WERI-Rb-1 (cell line): ENCODE data around the gene KLHL40.

Experiments used
- DNase-seq: peaks from one replicate; pipeline ENCODE4 v3.0.0-alpha.2; 2020
- H3K27ac ChIP-seq: fragments of 250-450 bp; sonication (Bioruptor Pico); 2 replicates; pipeline ENCODE4 v1.5.1; 2020; ENCODE audit warnings: mild to moderate bottlenecking, moderate library complexity
- H3K27me3 ChIP-seq: fragments of 250-450 bp; sonication (Bioruptor Pico); 2 replicates; pipeline ENCODE4 v1.5.1; 2021; ENCODE audit warnings: mild to moderate bottlenecking, low read depth, moderate library complexity; ENCODE audit not compliant: insufficient read depth, severe bottlenecking
- H3K36me3 ChIP-seq: fragments of 250-450 bp; sonication (Bioruptor Pico); 2 replicates; pipeline ENCODE4 v1.5.1; 2020; ENCODE audit warnings: mild to moderate bottlenecking, moderate library complexity
- H3K4me3 ChIP-seq: 2 replicates; pipeline ENCODE4 v1.5.1; 2011; ENCODE audit warnings: low read depth, mild to moderate bottlenecking, control low read depth, low read length
- H3K9me3 ChIP-seq: fragments of 250-450 bp; sonication (Bioruptor Pico); 2 replicates; pipeline ENCODE4 v1.5.1; 2021; ENCODE audit warnings: mild to moderate bottlenecking, moderate library complexity; ENCODE audit not compliant: severe bottlenecking
- TF ChIP-seq, protein P1 (sequence below): IDR thresholded peaks from 2 replicates; pipeline ENCODE4 v1.5.1; 2011; ENCODE audit warnings: low read depth, mild to moderate bottlenecking, control low read depth, inconsistent platforms, low read length

KLHL40 gene

DNA sequence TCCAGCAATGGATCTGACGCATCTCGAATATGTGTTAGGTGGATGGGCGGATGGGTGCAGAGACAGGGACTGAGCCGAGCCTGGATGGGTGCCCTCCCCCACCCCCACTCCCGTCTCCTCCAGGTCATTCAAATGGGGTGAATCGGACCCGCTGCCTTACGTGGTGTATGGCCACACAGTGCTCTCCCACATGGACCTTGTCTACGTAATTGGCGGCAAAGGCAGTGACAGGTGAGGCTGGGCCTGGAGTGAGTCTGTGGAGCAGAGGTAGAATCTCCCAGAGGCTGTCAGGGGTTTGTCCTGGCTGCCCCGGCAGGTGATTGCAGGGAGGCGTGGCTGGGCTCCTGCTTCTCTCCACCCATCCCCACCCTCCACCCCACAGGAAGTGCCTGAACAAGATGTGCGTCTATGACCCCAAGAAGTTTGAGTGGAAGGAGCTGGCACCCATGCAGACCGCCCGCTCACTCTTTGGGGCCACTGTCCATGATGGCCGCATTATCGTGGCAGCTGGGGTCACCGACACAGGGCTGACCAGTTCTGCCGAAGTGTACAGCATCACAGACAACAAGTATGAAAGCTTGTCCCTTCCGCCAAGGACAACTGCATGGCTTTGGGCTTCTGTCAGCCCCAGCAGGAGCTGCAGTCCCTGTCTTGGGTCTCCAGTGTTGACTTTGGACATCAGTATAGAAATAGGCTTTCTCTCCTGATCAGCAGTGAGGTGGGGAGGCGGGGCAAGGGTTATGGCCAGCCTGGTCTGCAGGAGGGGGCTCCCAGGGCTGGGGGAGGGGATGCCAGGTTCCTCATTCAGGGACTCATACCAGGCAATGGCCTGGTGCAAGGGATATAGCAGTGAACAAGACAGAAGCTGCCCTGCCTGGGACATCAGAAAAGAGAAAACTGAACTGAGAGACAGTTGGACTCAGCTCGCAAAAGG lies 3.4 kb downstream of the KLHL40 start:
- no peaks in the 10 kb centered on the region for H3K27me3 ChIP-seq
- TF ChIP-seq, protein P1, sequence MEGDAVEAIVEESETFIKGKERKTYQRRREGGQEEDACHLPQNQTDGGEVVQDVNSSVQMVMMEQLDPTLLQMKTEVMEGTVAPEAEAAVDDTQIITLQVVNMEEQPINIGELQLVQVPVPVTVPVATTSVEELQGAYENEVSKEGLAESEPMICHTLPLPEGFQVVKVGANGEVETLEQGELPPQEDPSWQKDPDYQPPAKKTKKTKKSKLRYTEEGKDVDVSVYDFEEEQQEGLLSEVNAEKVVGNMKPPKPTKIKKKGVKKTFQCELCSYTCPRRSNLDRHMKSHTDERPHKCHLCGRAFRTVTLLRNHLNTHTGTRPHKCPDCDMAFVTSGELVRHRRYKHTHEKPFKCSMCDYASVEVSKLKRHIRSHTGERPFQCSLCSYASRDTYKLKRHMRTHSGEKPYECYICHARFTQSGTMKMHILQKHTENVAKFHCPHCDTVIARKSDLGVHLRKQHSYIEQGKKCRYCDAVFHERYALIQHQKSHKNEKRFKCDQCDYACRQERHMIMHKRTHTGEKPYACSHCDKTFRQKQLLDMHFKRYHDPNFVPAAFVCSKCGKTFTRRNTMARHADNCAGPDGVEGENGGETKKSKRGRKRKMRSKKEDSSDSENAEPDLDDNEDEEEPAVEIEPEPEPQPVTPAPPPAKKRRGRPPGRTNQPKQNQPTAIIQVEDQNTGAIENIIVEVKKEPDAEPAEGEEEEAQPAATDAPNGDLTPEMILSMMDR: no peak
- H3K9me3 ChIP-seq: no peaks in the 10 kb centered on the region
- H3K4me3 ChIP-seq: no peak overlapping the region
- DNase-seq: peak; percentile 3
- no peaks in the 10 kb centered on the region for H3K36me3 ChIP-seq
- H3K27ac ChIP-seq: no peak overlapping the region

- no peak for DNase-seq
- Histone ChIP-seq H3K27ac (no peak overlapping the region), H3K4me3 (no peak overlapping the region), H3K27me3 (no peaks in the 10 kb centered on the region), H3K9me3 (no peaks in the 10 kb centered on the region), H3K36me3 (no peaks in the 10 kb centered on the region)
- TF ChIP-seq, protein P1: no peak
These were observed 4.2 kb downstream of the KLHL40 start for GRCh38 chr3:42689421-42690014.

- no peak overlapping the region for H3K4me3 ChIP-seq
- H3K27me3 ChIP-seq: no peaks in the 10 kb centered on the region
- H3K36me3 ChIP-seq: no peaks in the 10 kb centered on the region
- DNase-seq: peak; percentile 3
- TF ChIP-seq, protein P1: no peak
- H3K9me3 ChIP-seq: no peaks in the 10 kb centered on the region
- H3K27ac ChIP-seq: no peak overlapping the region
These were observed 4.9 kb downstream of the KLHL40 start for GRCh38 chr3:42690191-42690590.

DNA sequence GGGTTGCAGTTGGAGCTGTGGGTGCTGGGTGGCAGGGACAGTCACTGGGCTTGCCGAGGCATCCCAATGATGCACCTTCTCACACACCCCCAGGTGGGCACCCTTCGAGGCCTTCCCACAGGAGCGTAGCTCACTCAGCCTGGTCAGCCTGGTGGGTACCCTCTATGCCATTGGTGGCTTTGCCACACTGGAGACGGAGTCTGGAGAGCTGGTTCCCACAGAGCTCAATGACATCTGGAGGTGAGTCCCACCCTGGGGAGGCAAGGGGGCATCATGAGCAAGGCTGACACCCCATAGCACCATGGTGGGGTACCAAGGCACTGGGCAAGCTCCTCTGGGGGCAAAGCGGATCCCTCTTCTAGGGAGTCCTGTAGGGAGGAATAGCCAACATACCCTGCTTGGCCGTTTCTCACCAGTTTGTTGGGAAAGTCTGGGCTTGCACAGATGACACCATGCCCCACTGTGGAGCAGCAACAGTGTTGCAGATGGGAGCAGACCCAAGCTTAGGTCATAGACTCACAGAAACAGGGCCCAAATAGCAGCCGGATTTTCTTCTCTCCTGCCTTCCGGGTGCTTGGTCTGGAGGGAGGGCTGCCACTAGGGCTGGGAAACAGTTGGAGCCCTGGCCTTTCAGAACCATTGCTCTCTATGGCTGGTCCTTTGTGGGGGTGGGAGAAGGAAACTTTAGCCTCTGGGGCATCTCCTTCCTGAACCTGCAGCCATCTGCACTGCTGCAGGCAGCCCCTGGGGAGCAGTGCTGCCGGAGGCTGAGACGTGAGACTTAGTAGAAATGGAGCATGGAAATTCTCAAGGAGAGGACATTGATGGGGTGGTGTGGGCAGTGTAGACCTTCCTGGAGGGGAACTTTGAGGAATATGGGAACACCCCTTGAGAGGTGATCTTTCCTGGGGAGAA lies 5.7 kb downstream of the KLHL40 start:
- Histone ChIP-seq H3K36me3 (no peaks in the 10 kb centered on the region), H3K4me3 (no peak overlapping the region), H3K27me3 (no peaks in the 10 kb centered on the region), H3K27ac (no peak overlapping the region), H3K9me3 (no peaks in the 10 kb centered on the region)
- peak; percentile 5 for DNase-seq
- TF ChIP-seq, protein P1: no peak

GRCh38 chr3:42691816-42692666 lies 6.7 kb downstream of the KLHL40 start:
- TF ChIP-seq, protein P1: no peak
- Histone ChIP-seq H3K9me3 (no peaks in the 10 kb centered on the region), H3K27me3 (no peaks in the 10 kb centered on the region), H3K4me3 (no peak overlapping the region), H3K36me3 (no peaks in the 10 kb centered on the region), H3K27ac (no peak overlapping the region)
- peak; percentile 2 for DNase-seq
